GM19395 (cell line): Measurements from ENCODE around the gene FUS.

ENCODE experiments used
- ATAC-seq: cut with Tn5 transposase; IDR thresholded peaks from one replicate; pipeline ENCODE4 v1.9.1; 2021; ENCODE audit warnings: mild to moderate bottlenecking, moderate library complexity; ENCODE audit not compliant: unreplicated experiment

Gene FUS

GRCh38 chr16:31225193-31225592, 45.3 kb downstream of the FUS start:
- no peak for ATAC-seq

DNA sequence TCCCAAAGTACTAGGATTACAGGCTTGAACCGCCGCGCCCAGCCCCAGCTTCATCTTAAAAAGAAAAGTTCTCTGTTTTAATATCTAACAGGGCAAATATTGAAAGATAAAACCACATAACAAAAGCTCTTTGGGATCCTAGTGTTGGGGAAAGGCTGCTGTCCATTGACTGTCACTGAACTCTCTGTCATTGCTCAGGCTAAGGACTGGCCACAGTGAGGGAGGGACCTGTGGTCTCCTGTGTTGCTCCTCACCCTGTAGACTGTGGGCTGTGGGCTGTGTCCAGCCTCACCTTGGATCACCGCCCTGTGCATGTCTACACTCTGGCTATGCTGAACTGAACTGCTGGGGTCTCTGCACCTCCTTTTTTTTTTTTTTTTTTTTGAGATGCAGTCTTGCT, 48.3 kb downstream of the FUS start:
- ATAC-seq, result no peak

- no peak for ATAC-seq
Measured at GRCh38 chr16:31229501-31229900, 49.6 kb downstream of the FUS start.

DNA sequence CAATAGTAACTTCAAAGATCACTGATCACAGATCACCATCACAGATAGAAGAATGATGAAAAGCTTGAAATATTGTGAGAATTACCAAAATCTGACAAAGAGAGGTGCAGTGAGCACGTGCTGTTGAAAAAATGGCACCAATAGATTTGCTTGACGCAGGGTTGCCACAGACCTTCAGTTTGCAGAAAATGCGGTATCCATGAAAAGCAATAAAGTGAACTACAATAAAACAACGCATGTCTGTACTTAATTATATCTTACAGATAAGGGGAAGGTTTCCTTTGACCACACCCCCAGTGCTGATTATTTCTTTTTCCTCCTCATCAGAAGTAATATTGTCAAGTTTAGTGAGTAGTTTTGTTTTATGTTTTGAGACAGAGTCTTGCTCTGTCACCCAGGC, 58.1 kb downstream of the FUS start:
- no peak for ATAC-seq
